Measurements from ENCODE around the gene TDRD1. TPM values are rescaled to one million over a fixed set of nuclear protein-coding genes. Genes with fewer than 3 reads are reported as not detected.

The TDRD1 gene
- total RNA-seq, 4 donors from 2014 or later = under 0.01 to 0.42 (median 0.22) TPM; not detected in 1

DNA sequence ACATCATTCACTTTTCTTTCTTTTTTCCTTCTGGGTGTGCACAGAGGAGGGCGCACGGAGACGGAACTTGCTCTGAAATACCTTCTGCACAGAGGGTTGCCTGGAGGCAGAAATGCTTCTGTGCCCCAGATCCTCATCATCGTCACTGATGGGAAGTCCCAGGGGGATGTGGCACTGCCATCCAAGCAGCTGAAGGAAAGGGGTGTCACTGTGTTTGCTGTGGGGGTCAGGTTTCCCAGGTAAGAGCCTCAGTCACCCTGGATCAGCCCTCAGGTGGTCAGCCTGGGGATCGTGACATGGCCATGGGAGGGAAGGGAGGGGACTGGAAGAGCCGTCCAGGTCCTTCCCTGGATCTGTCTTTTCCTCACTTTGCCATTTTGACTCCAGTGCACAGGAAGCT, 93.5 kb downstream of the TDRD1 start:
- Histone ChIP-seq H3K27ac (no peak overlapping the region), H3K4me1 (no peaks in the 10 kb centered on the region), H3K4me3 (no peak overlapping the region), H3K27me3 (no peaks in the 10 kb centered on the region), H3K9me3 (no peaks in the 10 kb centered on the region), H3K36me3 (no peaks in the 10 kb centered on the region)
- TF ChIP-seq, protein P1, sequence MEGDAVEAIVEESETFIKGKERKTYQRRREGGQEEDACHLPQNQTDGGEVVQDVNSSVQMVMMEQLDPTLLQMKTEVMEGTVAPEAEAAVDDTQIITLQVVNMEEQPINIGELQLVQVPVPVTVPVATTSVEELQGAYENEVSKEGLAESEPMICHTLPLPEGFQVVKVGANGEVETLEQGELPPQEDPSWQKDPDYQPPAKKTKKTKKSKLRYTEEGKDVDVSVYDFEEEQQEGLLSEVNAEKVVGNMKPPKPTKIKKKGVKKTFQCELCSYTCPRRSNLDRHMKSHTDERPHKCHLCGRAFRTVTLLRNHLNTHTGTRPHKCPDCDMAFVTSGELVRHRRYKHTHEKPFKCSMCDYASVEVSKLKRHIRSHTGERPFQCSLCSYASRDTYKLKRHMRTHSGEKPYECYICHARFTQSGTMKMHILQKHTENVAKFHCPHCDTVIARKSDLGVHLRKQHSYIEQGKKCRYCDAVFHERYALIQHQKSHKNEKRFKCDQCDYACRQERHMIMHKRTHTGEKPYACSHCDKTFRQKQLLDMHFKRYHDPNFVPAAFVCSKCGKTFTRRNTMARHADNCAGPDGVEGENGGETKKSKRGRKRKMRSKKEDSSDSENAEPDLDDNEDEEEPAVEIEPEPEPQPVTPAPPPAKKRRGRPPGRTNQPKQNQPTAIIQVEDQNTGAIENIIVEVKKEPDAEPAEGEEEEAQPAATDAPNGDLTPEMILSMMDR (IDR thresholded peaks at IDR 0.05) = no peak
- no peak for TF ChIP-seq EP300 (IDR thresholded peaks at IDR 0.05)
- TF ChIP-seq POLR2A (IDR thresholded peaks at IDR 0.05) = no peak
- DNase-seq (ENCODE audit: low spot score in 2 of 2) = no peak
- 83 to 84% methylated on average over 6 of the region's 6 CpGs for WGBS, 2 donors

DNA sequence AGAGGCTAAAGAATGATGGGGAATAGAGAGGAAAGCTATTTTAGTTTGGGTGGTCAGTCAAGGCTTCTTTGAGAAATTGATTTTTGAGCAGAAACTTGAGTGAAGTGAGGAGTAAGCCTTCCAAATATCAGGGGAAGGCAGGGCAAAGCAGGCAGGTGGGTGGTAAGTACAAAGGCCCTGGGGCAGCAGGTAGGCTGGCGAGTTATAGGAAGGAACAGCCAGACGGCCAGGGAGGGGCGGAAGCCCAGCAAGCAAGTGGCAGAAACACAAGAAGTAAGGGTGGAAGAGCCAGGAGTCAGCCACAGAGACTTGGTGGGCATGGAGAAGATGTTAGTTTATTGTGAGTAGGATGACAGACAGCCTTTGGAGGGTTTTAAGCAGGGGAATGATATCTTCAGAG, 94.8 kb downstream of the TDRD1 start:
- no peak for DNase-seq (ENCODE audit: low spot score in 2 of 2)
- Histone ChIP-seq H3K4me1 (no peaks in the 10 kb centered on the region), H3K9me3 (no peaks in the 10 kb centered on the region), H3K27me3 (no peaks in the 10 kb centered on the region), H3K27ac (no peak overlapping the region), H3K36me3 (no peaks in the 10 kb centered on the region), H3K4me3 (no peak overlapping the region)
- TF ChIP-seq EP300 (IDR thresholded peaks at IDR 0.05) (no peak), POLR2A (IDR thresholded peaks at IDR 0.05) (no peak)
- TF ChIP-seq, protein P1 (IDR thresholded peaks at IDR 0.05) = no peak
- 91 to 93% methylated on average over 3 of the region's 3 CpGs for WGBS, 2 donors

DNA sequence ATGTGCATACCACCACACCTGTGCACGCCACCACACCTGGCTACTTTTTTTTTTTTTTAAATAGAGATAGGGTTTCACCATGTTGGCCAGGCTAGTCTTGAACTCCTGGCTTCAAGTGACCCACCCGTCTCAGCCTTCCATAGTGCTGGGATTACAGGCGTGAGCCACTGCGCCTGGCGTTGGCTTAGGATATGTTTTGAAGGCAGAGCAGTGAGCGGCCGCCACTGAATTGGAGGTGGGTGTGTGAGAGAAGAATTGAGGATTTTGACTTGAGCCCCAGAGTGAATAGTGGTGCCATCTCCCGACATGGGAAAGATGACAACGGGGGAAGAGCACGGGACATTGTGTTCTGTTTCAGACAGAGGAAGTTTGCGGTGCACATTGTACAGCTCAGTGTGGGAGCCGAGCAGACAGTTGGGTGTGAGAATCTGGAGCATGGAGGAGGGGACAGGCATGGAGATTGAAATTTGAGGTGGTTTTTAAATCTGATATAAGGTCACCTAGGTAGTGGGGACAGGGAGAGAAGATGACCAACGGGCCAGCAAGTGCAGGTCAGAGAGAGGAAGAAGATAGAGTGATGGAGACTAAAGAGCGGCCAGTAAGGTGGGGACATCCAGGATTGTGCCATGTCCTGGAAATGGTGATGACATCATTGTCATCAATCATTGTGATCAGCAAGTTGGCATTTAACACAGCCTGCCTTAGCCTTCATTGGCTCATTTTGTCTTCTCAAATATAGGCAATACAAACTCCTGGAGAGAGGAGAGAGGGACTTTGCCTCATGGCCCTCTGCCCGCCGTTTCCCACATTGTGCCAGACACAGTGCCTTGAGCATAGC, 95.7 kb downstream of the TDRD1 start:
- no peaks in the 10 kb centered on the region for H3K36me3 ChIP-seq
- DNase-seq (ENCODE audit: low spot score in 2 of 2) = no peak
- H3K4me1 ChIP-seq = no peaks in the 10 kb centered on the region

DNA sequence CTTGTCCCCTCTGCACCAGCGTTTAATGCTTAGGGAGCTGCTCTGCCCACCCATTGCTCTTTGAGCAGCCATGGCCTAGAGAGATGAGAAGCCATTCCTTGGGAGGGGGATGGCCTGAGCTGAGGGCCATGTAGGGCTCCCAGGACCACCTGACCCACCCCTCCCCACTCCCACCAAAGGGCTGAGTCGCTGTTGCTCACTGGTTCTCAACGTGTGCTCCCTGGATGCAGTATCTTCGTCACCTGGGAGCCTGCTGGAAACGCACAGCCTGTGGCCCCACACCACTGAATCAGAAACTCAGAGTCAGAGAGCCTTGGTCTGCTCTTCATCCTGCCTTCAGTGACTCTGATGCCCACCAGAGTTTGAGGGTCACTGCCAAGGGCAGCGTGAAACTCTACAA, 96.9 kb downstream of the TDRD1 start:
- 77% methylated on average over 6 of the region's 6 CpGs for WGBS, 2 donors

More for the DNA sequence above, 95.7 kb downstream of the TDRD1 start:
- no peak for TF ChIP-seq EP300 (IDR thresholded peaks at IDR 0.05)
- TF ChIP-seq, protein P1 (IDR thresholded peaks at IDR 0.05) = no peak
- TF ChIP-seq POLR2A (IDR thresholded peaks at IDR 0.05) = no peak
- Histone ChIP-seq H3K9me3 (no peaks in the 10 kb centered on the region), H3K4me3 (no peak overlapping the region), H3K27ac (no peak overlapping the region), H3K27me3 (no peaks in the 10 kb centered on the region)
- 89 to 92% methylated on average over 16 of the region's 16 CpGs for WGBS, 2 donors

DNA sequence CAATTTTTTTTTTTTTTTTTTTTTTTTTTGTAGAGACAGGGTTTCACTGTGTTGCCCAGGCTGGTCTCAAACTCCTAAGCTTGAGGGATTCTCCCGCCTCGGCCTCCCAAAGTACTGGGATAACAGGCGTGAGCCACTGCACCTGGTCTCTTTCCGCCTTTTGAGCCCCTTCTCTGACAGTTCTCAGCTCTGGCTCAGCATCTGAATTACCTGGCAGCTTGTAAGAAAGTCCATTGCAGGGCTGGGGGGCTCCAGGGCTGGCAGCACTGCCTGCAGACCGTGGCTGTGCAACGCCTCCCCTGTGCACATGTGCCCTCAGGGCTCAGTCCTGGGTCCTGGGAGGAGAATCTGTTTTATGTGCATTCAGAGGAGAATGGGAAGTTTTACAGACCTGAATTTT, 97.5 kb downstream of the TDRD1 start:
- Histone ChIP-seq H3K4me3 (no peak overlapping the region), H3K36me3 (no peaks in the 10 kb centered on the region), H3K4me1 (no peaks in the 10 kb centered on the region), H3K27ac (no peak overlapping the region), H3K27me3 (no peaks in the 10 kb centered on the region), H3K9me3 (no peaks in the 10 kb centered on the region)
- DNase-seq (ENCODE audit: low spot score in 2 of 2) = no peak
- TF ChIP-seq, protein P1 (IDR thresholded peaks at IDR 0.05) = no peak
- TF ChIP-seq POLR2A (IDR thresholded peaks at IDR 0.05) = no peak
- no peak for TF ChIP-seq EP300 (IDR thresholded peaks at IDR 0.05)
- WGBS, 2 donors = 82 to 94% methylated on average over 5 to 6 of the region's 6 CpGs

More for the DNA sequence above, 96.9 kb downstream of the TDRD1 start:
- no peak overlapping the region for H3K4me3 ChIP-seq
- H3K27ac ChIP-seq = no peak overlapping the region
- TF ChIP-seq POLR2A (IDR thresholded peaks at IDR 0.05) (no peak), EP300 (IDR thresholded peaks at IDR 0.05) (no peak)
- TF ChIP-seq, protein P1 (IDR thresholded peaks at IDR 0.05) = no peak
- H3K4me1 ChIP-seq = no peaks in the 10 kb centered on the region
- H3K36me3 ChIP-seq = no peaks in the 10 kb centered on the region
- no peaks in the 10 kb centered on the region for H3K27me3 ChIP-seq
- no peaks in the 10 kb centered on the region for H3K9me3 ChIP-seq
- no peak for DNase-seq (ENCODE audit: low spot score in 2 of 2)

Measured in tibial nerve (tissue), 4 donors.